Astrocyte (in vitro differentiated cells and primary cell): ENCODE results near the gene IL24.

Source experiments
- EZH2 ChIP-seq: IDR thresholded peaks from 2 replicates; pipeline ENCODE4 v1.6.1; 2012; ENCODE audit warnings: mild to moderate bottlenecking, low read length, inconsistent platforms; ENCODE audit not compliant: insufficient read depth
- TF ChIP-seq, protein P1 (sequence below): IDR thresholded peaks from 2 replicates; pipeline ENCODE4 v1.5.1; 2011; ENCODE audit warnings: low read depth, mild to moderate bottlenecking, inconsistent platforms, low read length, moderate library complexity; ENCODE audit not compliant: insufficient read depth

DNA sequence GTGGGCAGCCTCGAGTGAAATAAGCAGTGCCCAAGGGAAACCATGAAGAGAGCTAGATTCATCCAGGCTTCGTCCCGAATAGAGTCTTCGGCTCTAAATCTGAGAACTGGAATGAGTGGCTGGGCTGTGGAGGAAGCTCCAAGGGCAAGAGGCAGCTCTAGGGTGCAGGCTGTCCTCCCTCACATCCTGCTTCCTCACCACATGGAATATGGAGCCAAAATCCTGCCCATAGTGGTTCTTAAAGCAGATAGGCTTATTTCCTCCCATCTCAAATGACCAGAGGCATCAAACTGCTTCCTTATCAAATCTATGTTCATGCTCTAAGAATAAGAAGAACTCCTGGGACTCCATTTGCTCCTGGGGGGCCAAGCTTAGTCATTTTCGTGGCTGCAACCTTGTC, 2.5 kb downstream of the IL24 start:
- TF ChIP-seq, protein P1, sequence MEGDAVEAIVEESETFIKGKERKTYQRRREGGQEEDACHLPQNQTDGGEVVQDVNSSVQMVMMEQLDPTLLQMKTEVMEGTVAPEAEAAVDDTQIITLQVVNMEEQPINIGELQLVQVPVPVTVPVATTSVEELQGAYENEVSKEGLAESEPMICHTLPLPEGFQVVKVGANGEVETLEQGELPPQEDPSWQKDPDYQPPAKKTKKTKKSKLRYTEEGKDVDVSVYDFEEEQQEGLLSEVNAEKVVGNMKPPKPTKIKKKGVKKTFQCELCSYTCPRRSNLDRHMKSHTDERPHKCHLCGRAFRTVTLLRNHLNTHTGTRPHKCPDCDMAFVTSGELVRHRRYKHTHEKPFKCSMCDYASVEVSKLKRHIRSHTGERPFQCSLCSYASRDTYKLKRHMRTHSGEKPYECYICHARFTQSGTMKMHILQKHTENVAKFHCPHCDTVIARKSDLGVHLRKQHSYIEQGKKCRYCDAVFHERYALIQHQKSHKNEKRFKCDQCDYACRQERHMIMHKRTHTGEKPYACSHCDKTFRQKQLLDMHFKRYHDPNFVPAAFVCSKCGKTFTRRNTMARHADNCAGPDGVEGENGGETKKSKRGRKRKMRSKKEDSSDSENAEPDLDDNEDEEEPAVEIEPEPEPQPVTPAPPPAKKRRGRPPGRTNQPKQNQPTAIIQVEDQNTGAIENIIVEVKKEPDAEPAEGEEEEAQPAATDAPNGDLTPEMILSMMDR: no peak
- no peak for TF ChIP-seq EZH2
